H7 (cell line): Measurements from ENCODE around the gene BTBD16. TPM values are rescaled to one million over a fixed set of nuclear protein-coding genes. Genes with fewer than 3 reads are reported as not detected.

Experiments
- DNase-seq: peaks from one replicate; pipeline ENCODE4 v3.0.0; 2012
- H3K27me3 ChIP-seq: 2 replicates; pipeline ENCODE4 v1.6.0; 2011; ENCODE audit warnings: mild to moderate bottlenecking, low read length; ENCODE audit not compliant: control insufficient read depth, insufficient read depth
- H3K36me3 ChIP-seq: replicated peaks from 2 replicates; pipeline ENCODE4 v1.5.1; 2011; ENCODE audit warnings: low read length; ENCODE audit not compliant: control insufficient read depth, insufficient read depth
- H3K4me3 ChIP-seq: 2 replicates; pipeline ENCODE4 v1.5.1; 2011; ENCODE audit warnings: low read depth, mild to moderate bottlenecking, control low read depth, low read length, moderate library complexity; ENCODE audit not compliant: insufficient read depth
- total RNA-seq: library from RNA; depleted of rRNA; stranded (reverse); fragments of >200 nt; shearing (Covaris generic); gene quantifications from 2 replicates; pipeline ENCODE4 v1.2.3, GENCODE V29; 2014

BTBD16 gene
- total RNA-seq, 1 experiment from 2014 or later: 0.42 TPM

DNA sequence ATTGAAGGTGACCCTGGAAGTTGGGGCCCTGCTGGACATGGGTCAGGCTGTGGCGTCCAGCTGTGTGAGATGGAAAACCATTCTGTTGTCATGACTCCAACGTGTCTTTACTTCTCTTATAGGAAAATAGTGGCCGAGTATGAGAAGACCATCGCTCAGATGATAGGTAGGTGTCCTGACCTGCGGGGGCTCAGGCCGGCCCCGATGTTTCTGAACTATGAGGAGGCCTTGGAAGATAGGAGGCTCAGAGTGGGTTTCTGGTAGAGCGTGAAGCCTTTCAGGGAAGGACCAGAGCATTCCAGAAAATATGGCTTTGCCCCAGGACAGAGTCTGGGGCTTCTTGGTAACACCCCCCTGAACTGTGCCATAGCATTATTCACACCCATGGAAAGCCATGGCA, 29.3 kb upstream of the BTBD16 start:
- no peak for DNase-seq
- Histone ChIP-seq H3K4me3 (no peak overlapping the region), H3K36me3 (peaks cover 18% of the 10 kb centered on the region), H3K27me3 (no peaks in the 10 kb centered on the region)

DNA sequence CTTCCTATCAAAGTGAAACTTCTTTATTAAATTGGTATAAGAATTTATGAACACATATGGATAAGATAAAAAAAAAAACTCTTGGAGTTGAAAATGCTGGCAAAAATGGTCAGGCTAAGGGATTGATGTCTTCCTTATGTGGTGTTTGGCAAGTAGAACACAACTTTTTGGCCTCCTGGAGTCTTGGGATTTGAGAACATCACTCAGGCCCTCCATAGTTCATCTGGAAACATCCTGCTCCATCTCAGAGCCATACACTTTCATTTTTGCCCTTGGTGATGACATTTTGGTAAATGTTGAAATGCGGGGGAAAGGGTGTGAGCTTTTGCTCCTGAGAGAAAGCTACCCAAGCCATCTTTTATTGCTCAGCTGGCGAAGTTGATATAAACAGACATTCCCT, 27.5 kb upstream of the BTBD16 start:
- Histone ChIP-seq H3K4me3 (no peak overlapping the region), H3K36me3 (peaks cover 15% of the 10 kb centered on the region), H3K27me3 (no peaks in the 10 kb centered on the region)
- DNase-seq: no peak

DNA sequence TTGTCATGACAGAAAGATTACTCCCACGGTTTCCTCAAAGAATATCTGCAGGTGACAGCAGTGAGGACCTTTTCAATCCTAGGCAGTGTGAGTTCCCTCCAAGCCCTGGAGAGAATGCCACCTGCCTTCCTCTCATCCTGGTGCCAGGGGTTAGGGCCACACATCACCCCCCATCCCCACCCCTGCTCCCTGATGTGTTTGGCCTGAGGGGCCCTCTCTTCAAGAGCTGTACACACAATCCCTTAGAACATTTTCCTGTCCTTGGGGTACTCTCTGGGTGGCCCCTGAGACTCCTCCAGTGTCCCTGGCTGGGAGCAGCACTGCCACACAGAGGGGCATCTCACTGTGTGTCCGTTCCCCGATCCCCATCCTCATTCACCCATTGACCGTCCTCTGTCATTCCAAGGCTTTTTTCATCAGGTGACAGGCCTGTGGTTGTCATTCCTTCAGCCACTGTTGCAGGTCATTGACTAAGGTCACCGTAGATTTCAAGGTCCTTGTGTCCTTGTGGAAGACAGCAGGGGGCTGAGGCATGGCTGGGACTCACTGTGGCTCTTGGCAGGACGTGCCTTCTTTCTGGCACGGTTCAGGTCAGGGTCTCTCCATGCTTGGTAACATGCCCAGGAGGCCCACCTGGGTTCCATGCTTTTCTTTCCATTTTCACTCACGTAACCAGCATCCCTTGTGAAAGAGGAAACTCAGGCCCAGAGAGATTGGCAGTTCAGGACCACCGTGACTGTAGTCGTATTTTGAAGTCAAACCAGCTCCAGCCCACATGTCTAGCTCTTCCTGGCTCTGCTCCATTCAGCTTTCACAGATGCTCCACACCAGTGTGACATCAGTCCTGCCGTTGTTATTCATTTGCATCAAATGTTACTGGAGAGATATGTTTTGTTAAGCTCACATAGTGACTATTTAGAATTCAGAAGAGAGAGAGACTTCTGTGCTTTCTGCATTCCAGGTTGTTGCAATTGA, 26.8 kb upstream of the BTBD16 start:
- H3K36me3 ChIP-seq: peaks cover 14% of the 10 kb centered on the region
- no peak for DNase-seq
- H3K4me3 ChIP-seq: no peak overlapping the region
- no peaks in the 10 kb centered on the region for H3K27me3 ChIP-seq

DNA sequence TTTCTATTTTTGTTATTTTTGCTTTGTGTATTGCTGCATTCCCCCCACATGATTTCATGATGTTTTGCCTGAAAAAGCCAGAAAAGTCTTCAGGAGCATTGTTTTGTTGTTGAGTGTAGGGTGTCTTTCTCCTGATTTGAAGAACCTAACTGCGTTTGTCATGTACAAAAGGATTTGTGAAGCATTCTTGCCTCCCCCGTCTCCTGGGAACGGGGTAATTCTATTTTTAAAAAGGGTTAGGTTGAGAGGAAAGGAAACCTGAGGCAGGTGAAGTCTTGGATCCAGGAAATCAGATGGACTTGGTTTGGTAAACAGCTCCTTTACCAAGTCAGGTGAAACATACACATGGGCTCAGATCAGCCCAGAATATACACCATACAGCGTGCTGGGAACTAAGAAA, 26.0 kb upstream of the BTBD16 start:
- H3K27me3 ChIP-seq: no peaks in the 10 kb centered on the region
- no peak for DNase-seq

DNA sequence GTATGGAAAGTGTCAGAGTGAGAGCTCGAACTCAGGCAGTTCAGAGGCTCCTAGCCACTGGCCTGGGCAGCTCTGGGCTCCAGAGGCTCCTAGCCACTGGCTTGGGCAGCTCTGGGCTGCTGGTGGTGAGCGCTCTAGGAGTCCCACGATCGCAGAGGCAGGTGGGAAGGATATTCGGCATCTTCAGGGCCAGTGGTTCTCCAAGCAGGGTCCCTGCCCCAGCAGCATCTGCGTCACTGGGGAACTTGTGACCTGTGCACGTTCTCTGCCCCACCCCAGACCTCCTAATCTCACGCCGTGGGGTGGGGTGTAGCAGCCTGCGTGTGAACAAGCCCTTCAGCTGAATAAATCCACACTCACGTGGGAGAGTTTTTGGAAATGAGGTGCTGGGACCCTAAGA, 25.2 kb upstream of the BTBD16 start:
- H3K4me3 ChIP-seq: no peak overlapping the region
- peaks cover 8% of the 10 kb centered on the region for H3K36me3 ChIP-seq
- H3K27me3 ChIP-seq: no peaks in the 10 kb centered on the region
- no peak for DNase-seq

More for the DNA sequence above, 26.0 kb upstream of the BTBD16 start:
- H3K4me3 ChIP-seq: no peak overlapping the region
- H3K36me3 ChIP-seq: peaks cover 11% of the 10 kb centered on the region

DNA sequence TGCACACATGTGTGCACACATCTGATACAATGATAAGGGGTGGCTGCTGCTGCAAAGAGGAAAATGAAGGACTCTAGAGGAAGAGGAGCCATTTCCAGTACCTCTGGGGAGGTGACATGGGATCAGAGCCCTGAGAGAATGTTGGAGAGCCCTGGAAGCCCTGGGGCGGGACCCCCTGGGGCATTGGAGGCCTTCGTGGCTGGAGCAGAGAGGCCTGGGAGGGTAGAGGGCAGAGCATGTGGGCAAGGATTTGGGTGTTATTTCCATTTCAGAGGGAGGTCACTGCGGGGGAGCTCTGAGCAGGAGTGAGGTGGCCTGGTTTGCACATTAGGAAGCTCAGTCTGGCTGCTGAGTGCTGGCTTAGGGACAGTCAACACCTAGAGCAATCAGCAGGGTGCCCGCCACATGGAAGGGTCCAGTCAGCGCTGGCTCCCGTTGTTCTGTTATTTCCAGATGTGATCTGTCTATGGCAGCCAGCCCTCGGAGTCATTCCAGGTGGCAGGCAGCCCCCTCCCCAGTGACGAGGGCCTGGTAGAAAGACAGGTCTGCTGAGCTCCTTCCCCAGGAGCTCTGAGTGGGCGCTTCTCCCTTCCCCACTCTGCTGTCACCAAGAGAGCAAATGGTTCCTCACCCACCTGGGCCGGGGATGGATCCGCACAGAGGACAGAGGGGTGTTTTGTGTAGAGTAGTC, 24.1 kb upstream of the BTBD16 start:
- Histone ChIP-seq H3K36me3 (peaks cover 3% of the 10 kb centered on the region), H3K27me3 (no peaks in the 10 kb centered on the region), H3K4me3 (no peak overlapping the region)
- no peak for DNase-seq

DNA sequence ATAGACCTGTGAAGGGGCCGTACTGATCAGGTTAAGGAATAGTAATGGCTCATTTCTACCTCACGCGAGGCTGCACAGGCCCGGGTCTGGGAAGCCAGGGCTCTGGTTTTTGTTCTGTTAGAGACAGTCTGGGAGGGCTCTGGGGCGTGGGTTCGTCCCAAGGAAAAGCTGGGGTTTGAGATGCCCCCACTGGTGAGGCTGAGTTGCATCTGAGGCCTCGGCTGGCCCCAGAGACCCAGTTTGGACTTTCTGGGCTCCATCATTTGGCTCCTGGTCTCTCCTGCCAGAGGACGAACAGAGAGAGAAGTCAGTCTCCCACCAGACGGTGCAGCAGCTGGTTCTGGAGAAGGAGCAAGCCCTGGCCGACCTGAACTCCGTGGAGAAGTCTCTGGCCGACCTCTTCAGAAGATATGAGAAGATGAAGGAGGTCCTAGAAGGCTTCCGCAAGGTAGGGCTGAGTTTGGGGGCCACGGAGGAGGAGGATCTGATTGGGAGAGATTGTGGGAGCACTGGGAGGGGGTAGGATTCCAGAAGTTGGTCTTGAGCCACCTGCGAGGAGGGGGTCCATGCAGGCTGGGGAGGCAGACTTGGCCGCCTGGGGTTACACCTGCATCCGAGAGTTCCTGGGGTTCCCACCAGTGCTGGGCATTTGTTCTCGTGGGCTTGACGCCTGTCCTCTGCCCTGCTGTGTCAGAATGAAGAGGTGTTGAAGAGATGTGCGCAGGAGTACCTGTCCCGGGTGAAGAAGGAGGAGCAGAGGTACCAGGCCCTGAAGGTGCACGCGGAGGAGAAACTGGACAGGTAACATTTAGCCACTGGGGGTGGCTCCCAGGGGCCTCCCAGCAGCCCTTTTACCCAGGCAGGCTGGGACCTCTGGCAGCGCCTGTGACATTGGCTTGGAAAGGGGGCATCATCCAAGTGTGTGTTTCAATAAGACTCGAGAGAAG, 22.5 kb upstream of the BTBD16 start:
- no peak for DNase-seq
- no peaks in the 10 kb centered on the region for H3K27me3 ChIP-seq
- peaks cover 3% of the 10 kb centered on the region for H3K36me3 ChIP-seq
- H3K4me3 ChIP-seq: no peak overlapping the region

DNA sequence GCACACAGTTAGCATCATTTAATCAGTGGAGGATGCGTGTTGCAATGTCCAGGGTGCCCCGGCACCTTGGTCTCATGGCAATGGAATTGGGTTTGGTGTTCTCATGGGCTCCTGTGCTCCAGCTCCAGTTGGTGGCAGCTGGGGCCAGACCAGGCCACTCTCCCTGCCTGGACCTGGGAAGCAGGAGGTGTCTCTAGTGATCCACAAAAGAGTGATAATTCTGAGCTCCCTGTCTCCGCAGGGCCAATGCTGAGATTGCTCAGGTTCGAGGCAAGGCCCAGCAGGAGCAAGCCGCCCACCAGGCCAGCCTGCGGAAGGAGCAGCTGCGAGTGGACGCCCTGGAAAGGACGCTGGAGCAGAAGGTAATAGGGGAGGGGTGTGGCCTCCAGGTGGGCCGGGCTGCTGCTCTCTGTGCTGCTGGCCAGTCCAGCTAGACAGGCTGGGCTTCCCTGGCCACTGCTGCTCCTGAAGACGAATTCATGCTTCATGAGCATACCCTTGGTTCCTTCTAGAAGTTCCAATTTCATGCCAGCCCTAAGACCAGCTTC, 21.7 kb upstream of the BTBD16 start:
- Histone ChIP-seq H3K36me3 (peaks cover 3% of the 10 kb centered on the region), H3K27me3 (no peaks in the 10 kb centered on the region), H3K4me3 (no peak overlapping the region)
- DNase-seq: no peak

DNA sequence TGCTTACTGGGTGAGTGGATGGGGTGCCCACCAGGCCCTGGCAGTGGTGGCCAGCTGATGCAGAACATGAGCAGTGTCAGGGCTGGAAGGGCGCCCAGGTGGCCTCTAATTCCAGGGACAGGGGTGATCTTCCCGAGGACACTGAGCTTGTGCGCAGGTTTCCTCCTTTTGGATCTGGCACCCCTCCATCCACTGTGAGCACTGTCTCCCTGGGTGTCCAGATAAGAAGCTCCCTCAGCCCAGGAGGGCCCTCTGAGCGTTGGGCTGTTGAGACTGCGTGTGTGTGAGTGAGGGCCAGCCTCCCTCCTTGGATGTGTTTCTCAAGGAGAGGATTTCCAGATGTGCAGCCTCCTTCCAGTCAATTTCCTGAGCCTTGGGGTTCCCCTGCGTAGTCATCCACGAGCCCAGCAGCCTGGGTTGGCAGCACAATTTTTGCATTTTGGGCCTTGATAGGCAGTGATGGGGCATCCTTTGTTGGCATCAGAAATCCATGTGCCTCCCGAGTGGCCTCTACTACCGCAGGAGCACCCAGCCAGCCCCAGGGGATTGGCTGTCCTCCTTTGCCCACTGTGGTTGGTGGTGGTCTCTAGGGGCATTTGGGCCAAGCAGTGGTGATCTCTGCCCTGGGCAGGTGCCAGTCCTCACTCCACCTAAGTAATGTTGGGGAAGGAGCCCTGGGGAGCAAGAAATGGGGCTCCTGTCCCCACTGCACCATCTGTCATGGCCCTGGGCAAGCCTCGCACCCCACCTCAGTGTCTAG, 20.9 kb upstream of the BTBD16 start:
- Histone ChIP-seq H3K27me3 (no peaks in the 10 kb centered on the region), H3K36me3 (peaks cover 3% of the 10 kb centered on the region), H3K4me3 (no peak overlapping the region)
- no peak for DNase-seq

DNA sequence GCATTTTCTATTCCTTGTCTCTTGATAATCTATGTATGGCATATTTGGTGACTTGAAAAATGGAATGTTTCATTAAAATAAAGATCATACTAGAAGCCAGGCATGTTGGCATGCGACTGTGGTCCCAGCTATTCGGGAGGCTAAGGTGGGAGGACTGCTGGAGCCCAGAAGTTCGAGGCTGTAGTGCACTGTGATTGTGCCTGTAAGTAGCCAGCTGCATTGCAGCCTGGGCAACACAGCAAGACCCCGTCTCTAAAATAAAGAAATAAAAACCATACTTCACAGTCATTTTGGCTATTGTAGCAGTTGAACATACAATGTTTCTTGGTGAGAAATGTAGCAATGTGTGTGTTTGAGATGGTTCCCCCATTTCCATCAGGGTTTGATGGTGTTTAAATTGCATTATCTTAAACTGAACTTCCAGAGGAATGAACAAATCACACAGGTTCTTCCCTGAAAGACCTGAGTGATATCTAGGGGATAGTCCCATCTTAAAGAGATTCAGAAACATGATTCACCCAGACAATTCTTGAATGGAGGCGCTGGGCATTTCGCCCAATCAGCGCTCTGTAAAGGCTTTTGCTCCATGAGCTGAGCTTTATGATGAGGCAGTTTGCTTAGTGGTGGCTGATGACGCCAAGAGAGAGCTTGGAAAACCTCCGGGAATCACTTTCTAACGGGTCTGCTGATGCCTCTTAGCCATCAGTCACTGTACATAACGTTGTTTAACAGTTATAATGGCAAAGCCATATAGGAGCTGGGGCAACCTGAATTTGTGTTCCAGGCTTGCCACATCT, 19.4 kb upstream of the BTBD16 start:
- peaks cover 3% of the 10 kb centered on the region for H3K36me3 ChIP-seq
- DNase-seq: no peak
- H3K27me3 ChIP-seq: no peaks in the 10 kb centered on the region
- H3K4me3 ChIP-seq: no peak overlapping the region

DNA sequence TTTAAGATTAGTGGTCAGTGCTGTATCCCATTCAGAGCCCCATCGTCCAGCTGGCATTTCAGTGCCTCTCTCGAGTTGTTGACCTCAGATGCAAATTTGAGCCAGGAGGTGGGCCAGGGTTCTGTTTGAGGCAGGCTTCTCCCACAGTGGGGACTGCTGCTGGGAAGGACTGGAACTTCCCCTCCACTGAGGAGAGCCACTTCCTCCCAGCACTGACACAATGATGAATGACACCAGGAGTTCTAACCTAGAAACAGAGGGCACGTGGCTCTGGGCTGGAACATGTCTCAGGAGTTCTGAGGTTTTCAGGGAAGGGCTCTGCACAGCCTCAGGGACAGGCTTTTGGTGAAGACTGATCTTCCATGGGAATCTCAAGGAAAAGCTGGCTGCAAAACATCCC, 18.3 kb upstream of the BTBD16 start:
- no peaks in the 10 kb centered on the region for H3K27me3 ChIP-seq
- H3K36me3 ChIP-seq: peaks cover 3% of the 10 kb centered on the region
- DNase-seq: no peak
- H3K4me3 ChIP-seq: no peak overlapping the region

DNA sequence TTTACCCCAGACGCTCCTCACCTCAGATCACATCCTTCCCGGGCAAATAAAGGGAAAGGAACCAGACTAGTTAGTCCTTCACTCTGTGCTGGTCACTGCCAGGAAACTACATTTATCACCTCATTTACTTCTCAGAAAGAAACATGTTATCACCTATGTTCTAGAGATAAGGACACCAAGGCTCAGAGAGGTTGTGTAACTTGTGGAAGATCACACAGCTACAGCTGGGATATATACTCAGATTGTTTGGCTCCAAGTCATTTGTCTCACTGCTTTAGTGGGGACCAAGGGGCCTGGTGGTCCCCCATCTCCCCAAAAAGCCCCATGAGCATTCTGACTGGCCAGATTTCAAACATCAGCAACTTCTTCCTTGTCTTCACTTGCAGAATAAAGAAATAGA, 17.5 kb upstream of the BTBD16 start:
- DNase-seq: no peak
- Histone ChIP-seq H3K4me3 (no peak overlapping the region), H3K36me3 (peaks cover 3% of the 10 kb centered on the region), H3K27me3 (no peaks in the 10 kb centered on the region)

DNA sequence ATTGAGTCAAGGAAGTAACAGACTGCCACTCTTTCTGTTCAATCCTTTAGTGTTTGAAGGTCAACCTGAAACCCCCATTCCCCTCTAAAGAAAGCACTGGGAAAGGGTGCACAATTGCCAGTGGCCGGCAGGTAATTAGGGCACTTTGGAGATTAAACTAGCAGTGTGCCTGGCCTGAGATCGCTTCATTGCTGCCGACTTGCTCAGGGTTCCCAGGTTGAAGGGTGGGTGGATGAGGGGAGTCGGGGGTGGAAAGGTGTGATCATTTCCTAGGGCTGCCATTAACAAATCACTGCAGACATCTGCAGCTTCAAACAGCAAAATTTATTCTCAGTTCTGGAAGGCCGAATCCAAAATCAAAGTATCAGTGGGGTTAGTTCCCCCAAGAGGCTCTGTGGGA, 16.3 kb upstream of the BTBD16 start:
- H3K36me3 ChIP-seq: peaks cover 3% of the 10 kb centered on the region
- no peak for DNase-seq
- H3K4me3 ChIP-seq: no peak overlapping the region
- no peaks in the 10 kb centered on the region for H3K27me3 ChIP-seq
